ENCODE results near the gene LIMS1. TPM values are rescaled to one million over a fixed set of nuclear protein-coding genes. Genes with fewer than 3 reads are reported as not detected.

LIMS1 gene
- total and polyA plus RNA-seq, 4 experiments from 2014 or later: 126 to 286 (median 186) TPM

- Histone ChIP-seq H3K27ac (ENCODE audit: low read depth, low read length) (no peak overlapping the region), H3K4me3 (ENCODE audit: low read length in 2 of 2) (no peak overlapping the region)
- H3K4me1 Mint-ChIP-seq: peaks cover 9 to 24% (median 16%) of the 10 kb centered on the region in 4 donors
Observed at GRCh38 chr2:108586631-108587030, 52.4 kb downstream of the LIMS1 start.

GRCh38 chr2:108587621-108588020, 53.4 kb downstream of the LIMS1 start:
- H3K4me1 Mint-ChIP-seq: peaks cover 9 to 24% (median 16%) of the 10 kb centered on the region in 4 donors
- no peak overlapping the region for H3K4me3 Mint-ChIP-seq
- no peak overlapping the region for H3K4me3 ChIP-seq (ENCODE audit: low read length in 2 of 2)
- no peaks in the 10 kb centered on the region for H3K36me3 ChIP-seq (ENCODE audit: insufficient read depth, low read length)
- H3K4me1 ChIP-seq (ENCODE audit: insufficient read depth, low read length): peaks cover 3% of the 10 kb centered on the region
- no peaks in the 10 kb centered on the region for H3K9me3 ChIP-seq (ENCODE audit: control insufficient read depth in 1 of 2, low read length in 2 of 2)
- peak overlapping the region in 1 of 7 donors; percentile 3 for H3K27ac Mint-ChIP-seq
- no peaks in the 10 kb centered on the region for H3K27me3 Mint-ChIP-seq
- H3K27ac ChIP-seq (ENCODE audit: low read depth, low read length): no peak overlapping the region
- ChIA-PET CTCF (ENCODE audit: partially characterized antibody) (interaction anchor here (1.1 to 2.2 kb wide), 2 partner anchors 16 to 49 kb away, joined by 3 to 8 read pairs; no protein-coding TSS in a partner anchor), POLR2A (ENCODE audit: partially characterized antibody) (no interaction called here)
- H3K9me3 Mint-ChIP-seq: no peaks in the 10 kb centered on the region
- intact Hi-C loops (cut with micrococcal nuclease): loop anchor here (10.0 kb wide), 2 partner anchors 53 to 103 kb away; partner anchors contain the start of gene LIMS1
- no peak for DNase-seq
- no peaks in the 10 kb centered on the region for H3K27me3 ChIP-seq (ENCODE audit: insufficient read depth, low read length)
- H3K36me3 Mint-ChIP-seq: no peaks in the 10 kb centered on the region

More at GRCh38 chr2:108586631-108587030, 52.4 kb downstream of the LIMS1 start:
- intact Hi-C loops (cut with micrococcal nuclease): loop anchor here (10.0 kb wide), 2 partner anchors 52 to 102 kb away; partner anchors contain the start of gene LIMS1
- peaks cover 3% of the 10 kb centered on the region for H3K4me1 ChIP-seq (ENCODE audit: insufficient read depth, low read length)
- H3K27me3 ChIP-seq (ENCODE audit: insufficient read depth, low read length): no peaks in the 10 kb centered on the region
- H3K27me3 Mint-ChIP-seq: no peaks in the 10 kb centered on the region
- no peaks in the 10 kb centered on the region for H3K36me3 ChIP-seq (ENCODE audit: insufficient read depth, low read length)
- ChIA-PET CTCF (ENCODE audit: partially characterized antibody) (interaction anchor here (0.6 to 2.2 kb wide), 6 partner anchors 8 to 192 kb away, joined by 3 to 8 read pairs (median 3); no protein-coding TSS in a partner anchor), POLR2A (ENCODE audit: partially characterized antibody) (interaction anchor here (0.7 kb wide), 1 partner anchor 114 kb away, joined by 3 read pairs; no protein-coding TSS in a partner anchor)
- no peak for DNase-seq
- no peaks in the 10 kb centered on the region for H3K9me3 Mint-ChIP-seq
- no peaks in the 10 kb centered on the region for H3K36me3 Mint-ChIP-seq
- no peak overlapping the region for H3K27ac Mint-ChIP-seq
- no peak overlapping the region for H3K4me3 Mint-ChIP-seq
- no peaks in the 10 kb centered on the region for H3K9me3 ChIP-seq (ENCODE audit: control insufficient read depth in 1 of 2, low read length in 2 of 2)

- Mint-ChIP-seq H3K4me1 (peaks cover 8 to 24% (median 16%) of the 10 kb centered on the region in 4 donors), H3K27ac (peak overlapping the region in 6 of 7 donors; percentile 3 to 78 (median 56)), H3K9me3 (no peaks in the 10 kb centered on the region), H3K27me3 (no peaks in the 10 kb centered on the region), H3K36me3 (no peaks in the 10 kb centered on the region), H3K4me3 (peak overlapping the region in 6 of 8 donors; percentile 8 to 60 (median 26))
- no peak for DNase-seq
- Histone ChIP-seq H3K36me3 (ENCODE audit: insufficient read depth, low read length) (no peaks in the 10 kb centered on the region), H3K27me3 (ENCODE audit: insufficient read depth, low read length) (no peaks in the 10 kb centered on the region), H3K27ac (ENCODE audit: low read depth, low read length) (no peak overlapping the region), H3K9me3 (ENCODE audit: control insufficient read depth in 1 of 2, low read length in 2 of 2) (no peaks in the 10 kb centered on the region), H3K4me1 (ENCODE audit: insufficient read depth, low read length) (peaks cover 3% of the 10 kb centered on the region), H3K4me3 (ENCODE audit: low read length in 2 of 2) (no peak overlapping the region)
- POLR2A ChIA-PET (ENCODE audit: partially characterized antibody): no interaction called here
- CTCF ChIA-PET (ENCODE audit: partially characterized antibody): interaction anchor here (1.1 to 2.2 kb wide), 2 partner anchors 17 to 49 kb away, joined by 3 to 8 read pairs; no protein-coding TSS in a partner anchor
- intact Hi-C loops (cut with micrococcal nuclease): loop anchor here (10.0 kb wide), 2 partner anchors 53 to 103 kb away; partner anchors contain the start of gene LIMS1
Observed at GRCh38 chr2:108588070-108588668, 53.9 kb downstream of the LIMS1 start.

GRCh38 chr2:108589372-108589771, 55.1 kb downstream of the LIMS1 start:
- Mint-ChIP-seq H3K9me3 (no peaks in the 10 kb centered on the region), H3K27ac (peak overlapping the region in 1 of 7 donors; percentile 38), H3K27me3 (no peaks in the 10 kb centered on the region), H3K36me3 (no peaks in the 10 kb centered on the region), H3K4me1 (peaks cover 10 to 24% (median 16%) of the 10 kb centered on the region in 4 donors), H3K4me3 (peak overlapping the region in 1 of 8 donors; percentile 32)
- no peaks in the 10 kb centered on the region for H3K9me3 ChIP-seq (ENCODE audit: control insufficient read depth in 1 of 2, low read length in 2 of 2)
- H3K4me3 ChIP-seq (ENCODE audit: low read length in 2 of 2): no peak overlapping the region
- H3K36me3 ChIP-seq (ENCODE audit: insufficient read depth, low read length): no peaks in the 10 kb centered on the region
- CTCF ChIA-PET (ENCODE audit: partially characterized antibody): no interaction called here
- H3K27ac ChIP-seq (ENCODE audit: low read depth, low read length): no peak overlapping the region
- DNase-seq: no peak
- intact Hi-C loops (cut with micrococcal nuclease): loop anchor here (10.0 kb wide), 2 partner anchors 55 to 105 kb away; partner anchors contain the start of gene LIMS1
- POLR2A ChIA-PET (ENCODE audit: partially characterized antibody): no interaction called here
- no peaks in the 10 kb centered on the region for H3K27me3 ChIP-seq (ENCODE audit: insufficient read depth, low read length)
- peaks cover 6% of the 10 kb centered on the region for H3K4me1 ChIP-seq (ENCODE audit: insufficient read depth, low read length)

- Histone ChIP-seq H3K9me3 (ENCODE audit: control insufficient read depth in 1 of 2, low read length in 2 of 2) (no peaks in the 10 kb centered on the region), H3K27me3 (ENCODE audit: insufficient read depth, low read length) (no peaks in the 10 kb centered on the region), H3K4me3 (ENCODE audit: low read length in 2 of 2) (no peak overlapping the region), H3K36me3 (ENCODE audit: insufficient read depth, low read length) (no peaks in the 10 kb centered on the region), H3K4me1 (ENCODE audit: insufficient read depth, low read length) (peaks cover 10% of the 10 kb centered on the region), H3K27ac (ENCODE audit: low read depth, low read length) (no peak overlapping the region)
- no peak for DNase-seq
- Mint-ChIP-seq H3K4me1 (peaks cover 13 to 28% (median 18%) of the 10 kb centered on the region in 4 donors), H3K36me3 (no peaks in the 10 kb centered on the region), H3K27me3 (no peaks in the 10 kb centered on the region), H3K9me3 (no peaks in the 10 kb centered on the region), H3K27ac (peak overlapping the region in 1 of 7 donors; percentile 38), H3K4me3 (no peak overlapping the region)
- ChIA-PET CTCF (ENCODE audit: partially characterized antibody) (no interaction called here), POLR2A (ENCODE audit: partially characterized antibody) (no interaction called here)
- intact Hi-C loops (cut with micrococcal nuclease): loop anchor here (10.0 kb wide), 2 partner anchors 55 to 105 kb away; partner anchors contain the start of gene LIMS1
Observed at GRCh38 chr2:108589781-108590180, 55.5 kb downstream of the LIMS1 start.

- no peaks in the 10 kb centered on the region for H3K9me3 Mint-ChIP-seq
- intact Hi-C loops (cut with micrococcal nuclease): no loop called here
- Histone ChIP-seq H3K4me1 (ENCODE audit: insufficient read depth, low read length) (peaks cover 17% of the 10 kb centered on the region), H3K4me3 (ENCODE audit: low read length in 2 of 2) (no peak overlapping the region), H3K27ac (ENCODE audit: low read depth, low read length) (no peak overlapping the region), H3K36me3 (ENCODE audit: insufficient read depth, low read length) (no peaks in the 10 kb centered on the region), H3K27me3 (ENCODE audit: insufficient read depth, low read length) (no peaks in the 10 kb centered on the region), H3K9me3 (ENCODE audit: control insufficient read depth in 1 of 2, low read length in 2 of 2) (no peaks in the 10 kb centered on the region)
- no peak for DNase-seq
- ChIA-PET CTCF (ENCODE audit: partially characterized antibody) (no interaction called here), POLR2A (ENCODE audit: partially characterized antibody) (no interaction called here)
- H3K27ac Mint-ChIP-seq: peak overlapping the region in 1 of 7 donors; percentile 3
- no peaks in the 10 kb centered on the region for H3K36me3 Mint-ChIP-seq
- H3K4me1 Mint-ChIP-seq: peaks cover 19 to 37% (median 25%) of the 10 kb centered on the region in 4 donors
- no peak overlapping the region for H3K4me3 Mint-ChIP-seq
- no peaks in the 10 kb centered on the region for H3K27me3 Mint-ChIP-seq
Observed at GRCh38 chr2:108591163-108591562, 56.9 kb downstream of the LIMS1 start.

- H3K4me1 Mint-ChIP-seq: peaks cover 15 to 30% (median 19%) of the 10 kb centered on the region in 4 donors
- ChIA-PET CTCF (ENCODE audit: partially characterized antibody) (interaction anchor here (1.3 to 2.2 kb wide), 4 partner anchors 10 to 43 kb away, joined by 3 to 12 read pairs (median 8); no protein-coding TSS in a partner anchor), POLR2A (ENCODE audit: partially characterized antibody) (interaction anchor here (1.0 kb wide), 1 partner anchor 38 kb away, joined by 3 read pairs; no protein-coding TSS in a partner anchor)
- Histone ChIP-seq H3K27ac (ENCODE audit: low read depth, low read length) (no peak overlapping the region), H3K4me3 (ENCODE audit: low read length in 2 of 2) (no peak overlapping the region), H3K36me3 (ENCODE audit: insufficient read depth, low read length) (no peaks in the 10 kb centered on the region), H3K27me3 (ENCODE audit: insufficient read depth, low read length) (no peaks in the 10 kb centered on the region), H3K9me3 (ENCODE audit: control insufficient read depth in 1 of 2, low read length in 2 of 2) (no peaks in the 10 kb centered on the region), H3K4me1 (ENCODE audit: insufficient read depth, low read length) (peaks cover 17% of the 10 kb centered on the region)
- H3K27me3 Mint-ChIP-seq: no peaks in the 10 kb centered on the region
- H3K4me3 Mint-ChIP-seq: no peak overlapping the region
- H3K27ac Mint-ChIP-seq: peak overlapping the region in 1 of 7 donors; percentile 26
- H3K9me3 Mint-ChIP-seq: no peaks in the 10 kb centered on the region
- intact Hi-C loops (cut with micrococcal nuclease): no loop called here
- DNase-seq: no peak
- H3K36me3 Mint-ChIP-seq: no peaks in the 10 kb centered on the region
Observed at GRCh38 chr2:108593547-108594098, 59.4 kb downstream of the LIMS1 start.

All from CD4-positive, alpha-beta memory T cell (primary cell).